H9 (cell line): ENCODE data around the gene NLRP9. TPM values are rescaled to one million over a fixed set of nuclear protein-coding genes. Genes with fewer than 3 reads are reported as not detected.

ENCODE experiments used
- DNase-seq: peaks from one replicate; pipeline ENCODE4 v3.0.0-alpha.2; 2017
- H2AFZ ChIP-seq: one replicate; pipeline ENCODE4 v1.6.1; 2013; ENCODE audit warnings: mild to moderate bottlenecking, low read length, control low read depth, moderate library complexity
- H2AK5ac ChIP-seq: 2 replicates; pipeline ENCODE4 v1.6.1; 2013; ENCODE audit warnings: low read length, control low read depth, mixed read lengths; ENCODE audit not compliant: insufficient read length
- H2BK120ac ChIP-seq: one replicate; pipeline ENCODE4 v1.6.1; 2013; ENCODE audit warnings: low read depth, mild to moderate bottlenecking, low read length, control low read depth, inconsistent platforms; ENCODE audit not compliant: poor library complexity, severe bottlenecking
- H2BK12ac ChIP-seq: 2 replicates; pipeline ENCODE4 v1.6.1; 2013; ENCODE audit warnings: low read length, control low read depth, mixed read lengths, low read depth; ENCODE audit not compliant: insufficient read length
- H2BK15ac ChIP-seq: 2 replicates; pipeline ENCODE4 v1.6.1; 2013; ENCODE audit warnings: low read depth, low read length, control low read depth
- H2BK20ac ChIP-seq: one replicate; pipeline ENCODE4 v1.6.1; 2013; ENCODE audit warnings: low read depth, mild to moderate bottlenecking, low read length, control low read depth, inconsistent platforms; ENCODE audit not compliant: poor library complexity, severe bottlenecking
- H2BK5ac ChIP-seq: 2 replicates; pipeline ENCODE4 v1.6.1; 2013; ENCODE audit warnings: low read length, control low read depth, mixed read lengths; ENCODE audit not compliant: insufficient read length
- H3K14ac ChIP-seq: 2 replicates; pipeline ENCODE4 v1.6.1; 2013; ENCODE audit warnings: low read length, control low read depth; ENCODE audit not compliant: insufficient read depth
- H3K18ac ChIP-seq: 2 replicates; pipeline ENCODE4 v1.6.1; 2013; ENCODE audit warnings: low read depth, mild to moderate bottlenecking, mixed read lengths, low read length, control low read depth; ENCODE audit not compliant: insufficient read length
- H3K23ac ChIP-seq: 2 replicates; pipeline ENCODE4 v1.6.1; 2013; ENCODE audit warnings: low read length, control low read depth, mixed read lengths, low read depth; ENCODE audit not compliant: insufficient read length
- H3K23me2 ChIP-seq: 2 replicates; pipeline ENCODE4 v1.6.1; 2013; ENCODE audit warnings: low read depth, mild to moderate bottlenecking, mixed read lengths, low read length, control low read depth; ENCODE audit not compliant: insufficient read length, poor library complexity, severe bottlenecking
- H3K27ac ChIP-seq: 2 replicates; pipeline ENCODE4 v1.5.1; 2013; ENCODE audit warnings: low read length, control low read depth, mixed read lengths, low read depth; ENCODE audit not compliant: insufficient read length
- H3K27me3 ChIP-seq: 2 replicates; pipeline ENCODE4 v1.6.1; 2013; ENCODE audit warnings: low read length, control low read depth, inconsistent platforms; ENCODE audit not compliant: insufficient read depth
- H3K4ac ChIP-seq: 2 replicates; pipeline ENCODE4 v1.6.1; 2013; ENCODE audit warnings: low read depth, mild to moderate bottlenecking, control low read depth, inconsistent platforms, low read length, moderate library complexity
- H3K4me1 ChIP-seq: 2 replicates; pipeline ENCODE4 v1.6.1; 2013; ENCODE audit warnings: low read length, control low read depth, inconsistent platforms; ENCODE audit not compliant: insufficient read depth
- H3K4me2 ChIP-seq: 2 replicates; pipeline ENCODE4 v1.6.1; 2013; ENCODE audit warnings: low read length, control low read depth, mixed read lengths; ENCODE audit not compliant: insufficient read length, insufficient read depth
- H3K56ac ChIP-seq: 2 replicates; pipeline ENCODE4 v1.6.1; 2013; ENCODE audit warnings: low read depth, mild to moderate bottlenecking, mixed read lengths, low read length, control low read depth; ENCODE audit not compliant: insufficient read length
- H3K79me1 ChIP-seq: 2 replicates; pipeline ENCODE4 v1.6.1; 2013; ENCODE audit warnings: low read depth, mild to moderate bottlenecking, moderate library complexity, low read length, control low read depth, inconsistent platforms; ENCODE audit not compliant: insufficient read depth, poor library complexity, severe bottlenecking
- H3K79me2 ChIP-seq: 2 replicates; pipeline ENCODE4 v1.6.1; 2013; ENCODE audit warnings: low read length, control low read depth, inconsistent platforms; ENCODE audit not compliant: insufficient read depth
- H3K9ac ChIP-seq: 2 replicates; pipeline ENCODE4 v1.6.1; 2013; ENCODE audit warnings: low read length, control low read depth, mixed read lengths; ENCODE audit not compliant: insufficient read length; ENCODE audit errors: extremely low read depth
- H3K9me3 ChIP-seq: one replicate; pipeline ENCODE4 v1.6.1; 2013; ENCODE audit warnings: low read depth, low read length, inconsistent platforms; ENCODE audit not compliant: control insufficient read depth
- H3T11ph ChIP-seq: one replicate; pipeline ENCODE4 v1.6.1; 2013; ENCODE audit warnings: mild to moderate bottlenecking, low read length, control low read depth, inconsistent platforms
- H4K20me1 ChIP-seq: one replicate; pipeline ENCODE4 v1.6.1; 2013; ENCODE audit not compliant: control insufficient read depth, insufficient read length, insufficient read depth
- H4K5ac ChIP-seq: 2 replicates; pipeline ENCODE4 v1.6.1; 2013; ENCODE audit warnings: low read depth, mild to moderate bottlenecking, mixed read lengths, low read length, control low read depth; ENCODE audit not compliant: insufficient read length
- H4K8ac ChIP-seq: replicated peaks from 2 replicates; pipeline ENCODE4 v1.6.1; 2013; ENCODE audit warnings: low read length, control low read depth, mixed read lengths, low read depth; ENCODE audit not compliant: insufficient read length
- H4K91ac ChIP-seq: 2 replicates; pipeline ENCODE4 v1.6.1; 2013; ENCODE audit warnings: low read depth, mild to moderate bottlenecking, moderate library complexity, mixed read lengths, low read length, control low read depth; ENCODE audit not compliant: insufficient read length
- H3K27ac Mint-ChIP-seq, 3 experiments: 2 replicates in 2 of 3; 3 replicates in 1 of 3; pipeline ENCODE4 v1.8.0; 2020 to 2021; ENCODE audit warnings: mixed read lengths in 3 of 3, mild to moderate bottlenecking in 1 of 3, moderate library complexity in 1 of 3
- H3K27me3 Mint-ChIP-seq: 2 replicates; pipeline ENCODE4 v1.8.0; 2021; ENCODE audit warnings: low read depth, mild to moderate bottlenecking, moderate library complexity, mixed read lengths
- H3K36me3 Mint-ChIP-seq, 3 experiments: 2 replicates in 2 of 3; 3 replicates in 1 of 3; pipeline ENCODE4 v1.8.0; 2020 to 2021; ENCODE audit warnings: low read depth in 3 of 3, mixed read lengths in 3 of 3; ENCODE audit not compliant: insufficient read depth in 1 of 3
- H3K4me1 Mint-ChIP-seq, 2 experiments: 2 replicates each; pipeline ENCODE4 v1.8.0; 2020; ENCODE audit warnings: mixed read lengths in 2 of 2
- H3K4me3 Mint-ChIP-seq, 2 experiments: 2 replicates in 1 of 2; 3 replicates in 1 of 2; pipeline ENCODE4 v1.8.0; 2020 to 2021; ENCODE audit warnings: mild to moderate bottlenecking in 2 of 2, mixed read lengths in 2 of 2, moderate library complexity in 1 of 2
- H3K9me3 Mint-ChIP-seq, 2 experiments: 2 replicates in 1 of 2; 3 replicates in 1 of 2; pipeline ENCODE4 v1.8.0; 2020; ENCODE audit warnings: mild to moderate bottlenecking in 2 of 2, mixed read lengths in 2 of 2, moderate library complexity in 1 of 2
- CTCF ChIP-seq: fragments of 200-600 bp; sonication (generic); conservative IDR thresholded peaks from 3 replicates; pipeline ENCODE4 v1.8.0; 2021; ENCODE audit warnings: antibody characterized with exemption, mild to moderate bottlenecking
- WGBS: extraction: QIAGEN DNeasy Blood & Tissue Kit; methylation state at CpG from one replicate; pipeline ENCODE4 v1.1.7; 2013; ENCODE audit warnings: missing lambda C conversion rate, low lambda C conversion rate, mixed read lengths; ENCODE audit not compliant: insufficient read length; ENCODE audit errors: extremely low coverage; 5-methylcytosine and 5-hydroxymethylcytosine counted together
- total RNA-seq: library from RNA; stranded (reverse); gene quantifications from 2 replicates; pipeline ENCODE4 v1.2.1, GENCODE V29; 2021

NLRP9 gene
- total RNA-seq, 1 experiment from 2014 or later = not detected

GRCh38 chr19:55712804-55713631, 25.2 kb downstream of the NLRP9 start:
- no peak overlapping the region for H2BK20ac ChIP-seq
- Mint-ChIP-seq H3K4me1 (no peaks in the 10 kb centered on the region), H3K27ac (no peak overlapping the region), H3K4me3 (no peak overlapping the region; a peak in 1 of 5 replicates), H3K9me3 (peaks cover 85 to 94% of the 10 kb centered on the region in 2 experiments), H3K27me3 (peaks cover 19% of the 10 kb centered on the region), H3K36me3 (peaks cover 10 to 31% (median 18%) of the 10 kb centered on the region in 3 experiments)
- H2BK120ac ChIP-seq = no peak overlapping the region
- H3T11ph ChIP-seq = no peak overlapping the region
- H4K8ac ChIP-seq = no peak overlapping the region
- no peaks in the 10 kb centered on the region for H3K4me1 ChIP-seq
- no peak overlapping the region for H3K14ac ChIP-seq
- no peak overlapping the region for H3K4ac ChIP-seq
- peaks cover 61% of the 10 kb centered on the region for H3K9me3 ChIP-seq
- no peak overlapping the region for H2AK5ac ChIP-seq
- no peaks in the 10 kb centered on the region for H3K27me3 ChIP-seq
- H2AFZ ChIP-seq = no peak overlapping the region
- WGBS = no CpG with 5 or more reads among the region's 3 CpGs
- no peaks in the 10 kb centered on the region for H4K20me1 ChIP-seq
- H2BK5ac ChIP-seq = no peak overlapping the region
- H3K79me2 ChIP-seq = no peaks in the 10 kb centered on the region
- H3K79me1 ChIP-seq = no peaks in the 10 kb centered on the region
- H3K27ac ChIP-seq = no peak overlapping the region
- no peak overlapping the region for H4K91ac ChIP-seq
- no peaks in the 10 kb centered on the region for H3K23me2 ChIP-seq
- H3K4me2 ChIP-seq = no peak overlapping the region
- H2BK15ac ChIP-seq = no peak overlapping the region
- H3K18ac ChIP-seq = no peak overlapping the region
- H3K23ac ChIP-seq = no peak overlapping the region
- H3K56ac ChIP-seq = no peak overlapping the region
- no peak overlapping the region for H3K9ac ChIP-seq
- DNase-seq = no peak
- no peak overlapping the region for H4K5ac ChIP-seq
- H2BK12ac ChIP-seq = no peak overlapping the region
- no peak for TF ChIP-seq CTCF
